ENCODE measurements around the gene G3BP2. TPM values are rescaled to one million over a fixed set of nuclear protein-coding genes. Genes with fewer than 3 reads are reported as not detected.

The G3BP2 gene
- total and polyA plus RNA-seq, 2 experiments from 2014 or later: 103 to 411 TPM

- no peak for TF ChIP-seq ZNF462 (CRISPR knock-in tag; IDR thresholded peaks at IDR 0.05)
- TF ChIP-seq NANOG (IDR thresholded peaks at IDR 0.05; ENCODE audit: borderline replicate concordance): no peak
- TF ChIP-seq ZNF114 (CRISPR knock-in tag; IDR thresholded peaks at IDR 0.05): no peak
- TF ChIP-seq, protein P1, sequence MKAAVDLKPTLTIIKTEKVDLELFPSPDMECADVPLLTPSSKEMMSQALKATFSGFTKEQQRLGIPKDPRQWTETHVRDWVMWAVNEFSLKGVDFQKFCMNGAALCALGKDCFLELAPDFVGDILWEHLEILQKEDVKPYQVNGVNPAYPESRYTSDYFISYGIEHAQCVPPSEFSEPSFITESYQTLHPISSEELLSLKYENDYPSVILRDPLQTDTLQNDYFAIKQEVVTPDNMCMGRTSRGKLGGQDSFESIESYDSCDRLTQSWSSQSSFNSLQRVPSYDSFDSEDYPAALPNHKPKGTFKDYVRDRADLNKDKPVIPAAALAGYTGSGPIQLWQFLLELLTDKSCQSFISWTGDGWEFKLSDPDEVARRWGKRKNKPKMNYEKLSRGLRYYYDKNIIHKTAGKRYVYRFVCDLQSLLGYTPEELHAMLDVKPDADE (IDR thresholded peaks at IDR 0.05): no peak
- no peak for TF ChIP-seq POLR2AphosphoS5 (IDR thresholded peaks at IDR 0.05; ENCODE audit: low read depth)
- TF ChIP-seq EZH2phosphoT487 (IDR thresholded peaks at IDR 0.05; ENCODE audit: unreplicated experiment): no peak
Observed at GRCh38 chr4:75662626-75663025, 10.6 kb downstream of the G3BP2 start (continued).

DNA sequence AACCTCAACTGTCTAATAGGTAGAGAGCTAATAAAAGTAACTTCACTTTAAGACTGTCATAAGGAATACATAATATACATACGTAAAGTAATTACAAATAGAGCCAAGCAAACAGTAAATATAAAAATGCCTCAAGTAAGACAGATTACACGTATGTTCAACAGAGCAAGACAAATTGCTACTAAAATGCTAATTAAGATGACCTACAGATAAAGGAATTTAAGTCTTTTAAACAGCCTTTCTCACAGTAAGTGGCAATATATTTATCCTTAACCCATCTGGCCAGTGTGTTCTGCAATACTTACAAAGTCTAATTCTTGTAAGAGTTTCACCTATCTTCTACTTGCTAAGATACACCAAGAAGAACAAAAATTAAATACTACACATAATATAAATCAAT, 12.7 kb downstream of the G3BP2 start:
- no peaks in the 10 kb centered on the region for H3K9me3 Mint-ChIP-seq
- H3K36me3 Mint-ChIP-seq (ENCODE audit: low read depth): peaks cover 70% of the 10 kb centered on the region
- no peak overlapping the region for H3K4me3 Mint-ChIP-seq
- no peak for TF ChIP-seq EZH2phosphoT487 (IDR thresholded peaks at IDR 0.05; ENCODE audit: unreplicated experiment)
- no peak for TF ChIP-seq CREB1 (CRISPR knock-in tag; IDR thresholded peaks at IDR 0.05; ENCODE audit: low read depth)
- TF ChIP-seq EZH2 (IDR thresholded peaks at IDR 0.05; ENCODE audit: low read depth, unreplicated experiment): no peak
- TF ChIP-seq POLR2AphosphoS5 (IDR thresholded peaks at IDR 0.05; ENCODE audit: low read depth): no peak
- TF ChIP-seq JUNB (IDR thresholded peaks at IDR 0.05; ENCODE audit: unreplicated experiment): no peak
- TF ChIP-seq, protein P2, sequence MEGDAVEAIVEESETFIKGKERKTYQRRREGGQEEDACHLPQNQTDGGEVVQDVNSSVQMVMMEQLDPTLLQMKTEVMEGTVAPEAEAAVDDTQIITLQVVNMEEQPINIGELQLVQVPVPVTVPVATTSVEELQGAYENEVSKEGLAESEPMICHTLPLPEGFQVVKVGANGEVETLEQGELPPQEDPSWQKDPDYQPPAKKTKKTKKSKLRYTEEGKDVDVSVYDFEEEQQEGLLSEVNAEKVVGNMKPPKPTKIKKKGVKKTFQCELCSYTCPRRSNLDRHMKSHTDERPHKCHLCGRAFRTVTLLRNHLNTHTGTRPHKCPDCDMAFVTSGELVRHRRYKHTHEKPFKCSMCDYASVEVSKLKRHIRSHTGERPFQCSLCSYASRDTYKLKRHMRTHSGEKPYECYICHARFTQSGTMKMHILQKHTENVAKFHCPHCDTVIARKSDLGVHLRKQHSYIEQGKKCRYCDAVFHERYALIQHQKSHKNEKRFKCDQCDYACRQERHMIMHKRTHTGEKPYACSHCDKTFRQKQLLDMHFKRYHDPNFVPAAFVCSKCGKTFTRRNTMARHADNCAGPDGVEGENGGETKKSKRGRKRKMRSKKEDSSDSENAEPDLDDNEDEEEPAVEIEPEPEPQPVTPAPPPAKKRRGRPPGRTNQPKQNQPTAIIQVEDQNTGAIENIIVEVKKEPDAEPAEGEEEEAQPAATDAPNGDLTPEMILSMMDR (conservative IDR thresholded peaks at IDR 0.05; ENCODE audit: low read depth in 2 of 2): no peak
- TF ChIP-seq STAT1 (IDR thresholded peaks at IDR 0.05; ENCODE audit: unreplicated experiment): no peak
- TF ChIP-seq ZNF114 (CRISPR knock-in tag; IDR thresholded peaks at IDR 0.05): no peak
- TF ChIP-seq, protein P3, sequence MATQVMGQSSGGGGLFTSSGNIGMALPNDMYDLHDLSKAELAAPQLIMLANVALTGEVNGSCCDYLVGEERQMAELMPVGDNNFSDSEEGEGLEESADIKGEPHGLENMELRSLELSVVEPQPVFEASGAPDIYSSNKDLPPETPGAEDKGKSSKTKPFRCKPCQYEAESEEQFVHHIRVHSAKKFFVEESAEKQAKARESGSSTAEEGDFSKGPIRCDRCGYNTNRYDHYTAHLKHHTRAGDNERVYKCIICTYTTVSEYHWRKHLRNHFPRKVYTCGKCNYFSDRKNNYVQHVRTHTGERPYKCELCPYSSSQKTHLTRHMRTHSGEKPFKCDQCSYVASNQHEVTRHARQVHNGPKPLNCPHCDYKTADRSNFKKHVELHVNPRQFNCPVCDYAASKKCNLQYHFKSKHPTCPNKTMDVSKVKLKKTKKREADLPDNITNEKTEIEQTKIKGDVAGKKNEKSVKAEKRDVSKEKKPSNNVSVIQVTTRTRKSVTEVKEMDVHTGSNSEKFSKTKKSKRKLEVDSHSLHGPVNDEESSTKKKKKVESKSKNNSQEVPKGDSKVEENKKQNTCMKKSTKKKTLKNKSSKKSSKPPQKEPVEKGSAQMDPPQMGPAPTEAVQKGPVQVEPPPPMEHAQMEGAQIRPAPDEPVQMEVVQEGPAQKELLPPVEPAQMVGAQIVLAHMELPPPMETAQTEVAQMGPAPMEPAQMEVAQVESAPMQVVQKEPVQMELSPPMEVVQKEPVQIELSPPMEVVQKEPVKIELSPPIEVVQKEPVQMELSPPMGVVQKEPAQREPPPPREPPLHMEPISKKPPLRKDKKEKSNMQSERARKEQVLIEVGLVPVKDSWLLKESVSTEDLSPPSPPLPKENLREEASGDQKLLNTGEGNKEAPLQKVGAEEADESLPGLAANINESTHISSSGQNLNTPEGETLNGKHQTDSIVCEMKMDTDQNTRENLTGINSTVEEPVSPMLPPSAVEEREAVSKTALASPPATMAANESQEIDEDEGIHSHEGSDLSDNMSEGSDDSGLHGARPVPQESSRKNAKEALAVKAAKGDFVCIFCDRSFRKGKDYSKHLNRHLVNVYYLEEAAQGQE (IDR thresholded peaks at IDR 0.05; ENCODE audit: unreplicated experiment): no peak

More for the DNA sequence above, 12.7 kb downstream of the G3BP2 start:
- Histone ChIP-seq H3K27ac (ENCODE audit: low read depth) (peak overlapping the region; percentile 72), H3K79me2 (replicated peaks; ENCODE audit: insufficient read depth) (peaks cover 100% of the 10 kb centered on the region), H2AFZ (no peak overlapping the region), H4K20me1 (replicated peaks; ENCODE audit: insufficient read depth) (peaks cover 49% of the 10 kb centered on the region), H3K4me1 (ENCODE audit: insufficient read depth) (peaks cover 5% of the 10 kb centered on the region; the same call in 1 of the 2 replicates), H3K36me3 (ENCODE audit: insufficient read depth) (peaks cover 51% of the 10 kb centered on the region), H3K27me3 (ENCODE audit: insufficient read depth) (no peaks in the 10 kb centered on the region), H3K4me2 (no peak overlapping the region), H3F3A (replicated peaks; ENCODE audit: low read depth) (peaks cover 7% of the 10 kb centered on the region), H3K9me2 (ENCODE audit: insufficient read depth) (no peaks in the 10 kb centered on the region), H3K4me3 (no peak overlapping the region)
- Mint-ChIP-seq H3K4me1 (peaks cover 8% of the 10 kb centered on the region; the same call in 2 of the 3 replicates), H3K27me3 (ENCODE audit: insufficient read depth, low read depth, poor library complexity) (peaks cover 2% of the 10 kb centered on the region), H3K27ac (peak overlapping the region; percentile 38; the same call in 1 of the 2 replicates)
- ATAC-seq (no peak), DNase-seq (ENCODE audit: low spot score) (no peak)
